Adrenal gland (tissue), 5 donors: ENCODE data around the gene MGAT5B.

Experiments used
- CTCF ChIP-seq, 6 experiments: fragments of 450-650 bp in 4 of 6; fragments of 200-600 bp in 2 of 6; sonication (generic) in 1 of 6; IDR thresholded peaks; 1 replicate in 5 of 6; 2 replicates in 1 of 6; pipeline versions ENCODE4 v1.5.1 to v1.8.0; 2016 to 2021; ENCODE audit warnings: antibody characterized with exemption in 6 of 6, mild to moderate bottlenecking in 2 of 6, moderate library complexity in 1 of 6
- POLR2A ChIP-seq, 2 donors: fragments of 450-650 bp; IDR thresholded peaks; one replicate each; pipeline ENCODE4 v1.6.1; 2017; ENCODE audit warnings: antibody characterized with exemption in 2 of 2, mild to moderate bottlenecking in 2 of 2, moderate library complexity in 1 of 2
- donor health status: DM: no; HTN: no; CAD: no.

DNA sequence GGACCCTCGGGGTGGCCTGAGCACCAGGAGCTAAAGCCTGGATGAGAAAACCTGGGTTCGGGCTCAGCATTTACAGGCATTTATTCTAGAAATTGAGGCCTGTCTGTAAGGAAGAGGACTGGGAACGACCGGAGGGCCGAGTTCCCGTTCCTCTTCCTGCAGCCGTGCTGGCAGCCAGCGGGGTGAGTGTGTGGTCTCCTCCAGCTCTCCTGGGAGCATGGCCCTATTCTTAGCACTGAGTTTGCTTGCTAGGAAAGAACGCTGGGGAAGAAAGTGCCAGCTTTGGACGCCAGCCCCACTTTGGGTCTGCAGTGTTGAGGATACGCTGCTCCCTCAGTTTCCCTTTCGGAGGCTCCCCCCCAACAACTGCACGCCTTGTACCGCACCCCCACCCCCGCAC lies 49.6 kb downstream of the MGAT5B start:
- TF ChIP-seq CTCF (IDR thresholded peaks at IDR 0.05) (no peak), POLR2A (IDR thresholded peaks at IDR 0.05) (no peak)
